Peyer's patch (tissue), 4 donors: Measurements from ENCODE around the gene PARPBP.

Experiments used
- CTCF ChIP-seq, 6 experiments: fragments of 450-650 bp in 4 of 6; fragments of 200-600 bp in 2 of 6; sonication (generic) in 1 of 6; IDR thresholded peaks; one replicate each; pipeline ENCODE4 v1.5.1; 2017 to 2019; ENCODE audit warnings: antibody characterized with exemption in 6 of 6, mild to moderate bottlenecking in 3 of 6, moderate library complexity in 1 of 6
- POLR2A ChIP-seq, 2 donors: fragments of 450-650 bp; IDR thresholded peaks; one replicate each; pipeline ENCODE4 v1.5.1; 2017; ENCODE audit warnings: antibody characterized with exemption in 2 of 2, mild to moderate bottlenecking in 2 of 2, moderate library complexity in 2 of 2

- TF ChIP-seq CTCF (IDR thresholded peaks at IDR 0.05) = no peak
- no peak for TF ChIP-seq POLR2A (IDR thresholded peaks at IDR 0.05)
Measured at GRCh38 chr12:102110782-102111181, 9.2 kb upstream of the PARPBP start.
